Keratinocyte (primary cell): ENCODE results near the gene DGKI. TPM values are rescaled to one million over a fixed set of nuclear protein-coding genes. Genes with fewer than 3 reads are reported as not detected.

Experiments
- DNase-seq: peaks from one replicate; pipeline ENCODE4 v3.0.0-alpha.2; 2011; ENCODE audit warnings: low read depth, missing footprints, low spot score
- FAIRE-seq: peaks from 2 replicates; lab custom pipeline; 2011; peaks lifted over from hg19 to GRCh38; lab: Jason Lieb, UNC
- H2AFZ ChIP-seq: 2 replicates; pipeline ENCODE4 v1.6.0; 2012; ENCODE audit warnings: low read length, control low read depth, inconsistent platforms; ENCODE audit not compliant: control insufficient read depth
- H3K27ac ChIP-seq: 2 replicates; pipeline ENCODE4 v1.5.1; 2011; ENCODE audit warnings: low read length; ENCODE audit not compliant: control insufficient read depth, insufficient read depth
- H3K27me3 ChIP-seq: 3 replicates; pipeline ENCODE4 v1.6.0; 2011; ENCODE audit warnings: low read length; ENCODE audit not compliant: control insufficient read depth, insufficient read depth; ENCODE audit errors: extremely low read depth
- H3K36me3 ChIP-seq, 2 experiments: 2 replicates in 1 of 2; 3 replicates in 1 of 2; pipeline ENCODE4 v1.5.1; 2011; ENCODE audit warnings: low read length in 2 of 2, mild to moderate bottlenecking in 1 of 2; ENCODE audit not compliant: control insufficient read depth in 2 of 2, insufficient read depth in 2 of 2; ENCODE audit errors: extremely low read depth in 1 of 2
- H3K4me1 ChIP-seq: 3 replicates; pipeline ENCODE4 v1.5.1; 2011; ENCODE audit warnings: low read length; ENCODE audit not compliant: control insufficient read depth, insufficient read depth; ENCODE audit errors: extremely low read depth
- H3K4me2 ChIP-seq: 3 replicates; pipeline ENCODE4 v1.6.0; 2011; ENCODE audit warnings: low read depth, low read length; ENCODE audit not compliant: control insufficient read depth, insufficient read depth; ENCODE audit errors: extremely low read depth
- H3K4me3 ChIP-seq, 3 experiments: fragments of 200-600 bp in 1 of 3; sonication (generic) in 1 of 3; 2 replicates in 2 of 3; 3 replicates in 1 of 3; pipeline ENCODE4 v1.5.1; 2011 to 2016; ENCODE audit warnings: low read length in 3 of 3, mild to moderate bottlenecking in 3 of 3, control low read depth in 2 of 3, inconsistent platforms in 1 of 3, low read depth in 1 of 3, mixed read lengths in 1 of 3, mixed run types in 1 of 3, moderate library complexity in 1 of 3; ENCODE audit not compliant: control insufficient read depth in 2 of 3, insufficient read depth in 2 of 3; ENCODE audit errors: extremely low read depth in 1 of 3
- H3K79me2 ChIP-seq: 2 replicates; pipeline ENCODE4 v1.6.0; 2012; ENCODE audit warnings: low read length; ENCODE audit not compliant: control insufficient read depth, insufficient read depth
- H3K9ac ChIP-seq: 3 replicates; pipeline ENCODE4 v1.6.0; 2011; ENCODE audit warnings: low read length; ENCODE audit not compliant: control insufficient read depth, insufficient read depth; ENCODE audit errors: extremely low read depth
- H3K9me1 ChIP-seq: 3 replicates; pipeline ENCODE4 v1.6.0; 2011; ENCODE audit warnings: low read length; ENCODE audit not compliant: control insufficient read depth, insufficient read depth; ENCODE audit errors: extremely low read depth
- H3K9me3 ChIP-seq: 2 replicates; pipeline ENCODE4 v1.5.1; 2012; ENCODE audit warnings: low read depth, low read length; ENCODE audit not compliant: control insufficient read depth
- H4K20me1 ChIP-seq: 3 replicates; pipeline ENCODE4 v1.6.0; 2011; ENCODE audit warnings: low read length; ENCODE audit not compliant: control insufficient read depth, insufficient read depth; ENCODE audit errors: extremely low read depth
- CTCF ChIP-seq, 3 experiments: IDR thresholded peaks in 1 of 3; conservative IDR thresholded peaks in 1 of 3; optimal IDR thresholded peaks in 1 of 3; 2 replicates in 2 of 3; 3 replicates in 1 of 3; pipeline versions ENCODE3 to v1.5.1; 2011; ENCODE audit warnings: low read length in 3 of 3, mild to moderate bottlenecking in 3 of 3, moderate library complexity in 2 of 3, control low read depth in 1 of 3, inconsistent platforms in 1 of 3; ENCODE audit not compliant: insufficient read depth in 2 of 3; ENCODE audit errors: extremely low read depth in 1 of 3
- EZH2 ChIP-seq: IDR thresholded peaks from one replicate; pipeline ENCODE4 v1.6.1; 2012; ENCODE audit warnings: inconsistent platforms, mild to moderate bottlenecking, low read length, moderate library complexity
- dilution Hi-C: fragments of 300-500 bp; cut with MboI; formaldehyde crosslinking; loops from one replicate; pipeline ENCODE4 v1.7.0; 2020; ENCODE audit warnings: low sequenced_read_pairs; ENCODE audit not compliant: extremely low pct_ligation_motif_present
- polyA plus RNA-seq, 5 experiments: library from polyadenylated mRNA; depleted of rRNA in 3 of 5; stranded (reverse) in 3 of 5; stranded (forward) in 1 of 5; unstranded in 1 of 5; fragments of >200 nt; gene quantifications; 1 replicate in 1 of 5; 2 replicates in 3 of 5; 3 replicates in 1 of 5; pipeline versions ENCODE4 v1.2.1 to v1.2.3, GENCODE V29; 2011 to 2012; ENCODE audit warnings: missing spikeins in 2 of 5, low read depth in 1 of 5, low replicate concordance in 1 of 5

DGKI gene
- polyA plus RNA-seq, 1 donor (not counting 4 experiments of a cell fraction or from before 2014, with no cell fraction given) = 0.14 TPM

GRCh38 chr7:137523171-137523570 is 323.6 kb downstream of the DGKI start:
- no peak overlapping the region for H3K4me3 ChIP-seq
- H2AFZ ChIP-seq = no peak overlapping the region
- H3K36me3 ChIP-seq = no peaks in the 10 kb centered on the region
- H3K9me3 ChIP-seq = no peaks in the 10 kb centered on the region
- H3K4me1 ChIP-seq = no peaks in the 10 kb centered on the region
- FAIRE-seq (no peak), DNase-seq (no peak)
- H4K20me1 ChIP-seq = no peaks in the 10 kb centered on the region
- TF ChIP-seq EZH2 (no peak), CTCF (optimal IDR thresholded peaks at IDR 0.05 in 1 of 3, IDR thresholded peaks at IDR 0.05 in 1 of 3, conservative IDR thresholded peaks at IDR 0.05 in 1 of 3; ENCODE audit: extremely low read depth in 1 of 3, insufficient read depth in 2 of 3, low read length in 3 of 3) (no peak)
- H3K9ac ChIP-seq = no peak overlapping the region
- no peaks in the 10 kb centered on the region for H3K79me2 ChIP-seq
- dilution Hi-C loops = no loop called here
- no peak overlapping the region for H3K27ac ChIP-seq
- no peaks in the 10 kb centered on the region for H3K9me1 ChIP-seq
- H3K4me2 ChIP-seq = no peak overlapping the region
- H3K27me3 ChIP-seq = no peaks in the 10 kb centered on the region

- Histone ChIP-seq H3K36me3 (no peaks in the 10 kb centered on the region), H3K27ac (no peak overlapping the region), H4K20me1 (no peaks in the 10 kb centered on the region), H3K9ac (no peak overlapping the region), H3K4me1 (no peaks in the 10 kb centered on the region), H3K9me3 (no peaks in the 10 kb centered on the region), H3K79me2 (no peaks in the 10 kb centered on the region), H3K4me3 (no peak overlapping the region), H2AFZ (no peak overlapping the region), H3K4me2 (no peak overlapping the region), H3K27me3 (no peaks in the 10 kb centered on the region), H3K9me1 (no peaks in the 10 kb centered on the region)
- DNase-seq (no peak), FAIRE-seq (peak; percentile 13)
- dilution Hi-C loops = no loop called here
- TF ChIP-seq CTCF (optimal IDR thresholded peaks at IDR 0.05 in 1 of 3, IDR thresholded peaks at IDR 0.05 in 1 of 3, conservative IDR thresholded peaks at IDR 0.05 in 1 of 3; ENCODE audit: extremely low read depth in 1 of 3, insufficient read depth in 2 of 3, low read length in 3 of 3) (no peak), EZH2 (no peak)
Observed at GRCh38 chr7:137521451-137521850, 325.3 kb downstream of the DGKI start.
